Stimulated activated CD8-positive, alpha-beta memory T cell treated with anti-CD3 and anti-CD28 coated beads, Interleukin-15, amount 100 ng/mL, for 24 hours (primary cell): ENCODE measurements around the gene JARID2.

ENCODE experiments used
- DNase-seq: peaks from one replicate; pipeline ENCODE4 v3.0.0-alpha.2; 2020; ENCODE audit warnings: low read depth

The JARID2 gene

GRCh38 chr6:15509335-15509933 lies 263.6 kb downstream of the JARID2 start:
- DNase-seq = no peak

GRCh38 chr6:15510121-15510520 lies 264.3 kb downstream of the JARID2 start:
- no peak for DNase-seq

GRCh38 chr6:15510536-15511247 lies 264.8 kb downstream of the JARID2 start:
- no peak for DNase-seq

GRCh38 chr6:15511248-15512125 lies 265.6 kb downstream of the JARID2 start:
- DNase-seq = no peak

- no peak for DNase-seq
Observed at GRCh38 chr6:15512126-15512525, 266.3 kb downstream of the JARID2 start.

- DNase-seq = no peak
Observed at GRCh38 chr6:15512721-15513120, 266.9 kb downstream of the JARID2 start.

- DNase-seq = no peak
Observed at GRCh38 chr6:15513131-15513771, 267.4 kb downstream of the JARID2 start.

- no peak for DNase-seq
Observed at GRCh38 chr6:15513801-15514711, 268.2 kb downstream of the JARID2 start.

- DNase-seq = no peak
Observed at GRCh38 chr6:15515226-15515625, 269.4 kb downstream of the JARID2 start.

GRCh38 chr6:15515660-15516375 lies 269.9 kb downstream of the JARID2 start:
- no peak for DNase-seq

GRCh38 chr6:15516378-15516777 lies 270.5 kb downstream of the JARID2 start:
- no peak for DNase-seq

- DNase-seq = no peak
Observed at GRCh38 chr6:15516923-15517560, 271.2 kb downstream of the JARID2 start.

GRCh38 chr6:15517600-15517999 lies 271.7 kb downstream of the JARID2 start:
- no peak for DNase-seq

- DNase-seq = no peak
Observed at GRCh38 chr6:15518057-15518456, 272.2 kb downstream of the JARID2 start.

- DNase-seq = no peak
Observed at GRCh38 chr6:15518878-15519277, 273.0 kb downstream of the JARID2 start.

- DNase-seq = no peak
Observed at GRCh38 chr6:15519681-15520080, 273.8 kb downstream of the JARID2 start.

GRCh38 chr6:15520626-15521203 lies 274.8 kb downstream of the JARID2 start:
- DNase-seq = no peak

GRCh38 chr6:15521582-15521981 lies 275.7 kb downstream of the JARID2 start:
- DNase-seq = no peak

- no peak for DNase-seq
Observed at GRCh38 chr6:15522026-15522425, 276.2 kb downstream of the JARID2 start.

- no peak for DNase-seq
Observed at GRCh38 chr6:15522427-15522826, 276.6 kb downstream of the JARID2 start.
